ENCODE data around the gene ESRRG. TPM values are rescaled to one million over a fixed set of nuclear protein-coding genes. Genes with fewer than 3 reads are reported as not detected.

Gene ESRRG
- total and polyA plus RNA-seq, 2 of the 8 experiments (the other 6 are each of a cell fraction or from before 2014, with no cell fraction given), result 0.59 to 1.4 TPM

DNA sequence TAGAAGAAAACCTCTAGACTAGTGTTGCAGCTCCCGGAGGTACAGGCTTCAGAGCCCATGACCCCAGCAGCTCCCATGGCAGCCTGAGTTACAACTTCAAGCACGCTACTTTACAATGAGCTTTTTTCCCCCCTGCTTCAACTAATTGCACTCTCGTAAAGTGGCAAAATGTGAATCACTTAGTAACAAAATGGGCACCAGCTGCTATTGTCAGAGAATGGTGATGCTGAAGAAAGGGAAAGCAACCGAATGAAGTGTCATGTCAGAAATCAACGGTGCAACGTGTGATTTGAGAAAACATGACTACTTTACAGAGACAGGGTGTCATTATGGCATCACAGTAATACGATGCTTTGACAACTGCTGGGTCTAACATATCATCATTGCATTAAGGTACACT, 40.5 kb downstream of the ESRRG start:
- no peak overlapping the region for H4K91ac ChIP-seq (replicated peaks; ENCODE audit: insufficient read length, low read length)
- H3K36me3 ChIP-seq (ENCODE audit: control insufficient read depth in 2 of 4, insufficient read depth in 4 of 4, low read length in 3 of 4), result no peaks in the 10 kb centered on the region
- H3K27ac ChIP-seq (ENCODE audit: low read depth, low read length), result no peak overlapping the region
- H3K23me2 ChIP-seq (ENCODE audit: low read depth, low read length), result peaks cover 2% of the 10 kb centered on the region
- H3K9ac ChIP-seq (replicated peaks in 1 of 4; ENCODE audit: extremely low read depth in 1 of 4, low read depth in 3 of 4, low read length in 3 of 4), result no peak overlapping the region
- no peak overlapping the region for H2BK120ac ChIP-seq (replicated peaks; ENCODE audit: low read depth, low read length)
- H3K4me2 ChIP-seq (ENCODE audit: insufficient read depth in 1 of 2, low read depth in 2 of 2, low read length in 2 of 2), result no peak overlapping the region
- no peak overlapping the region for H3K56ac ChIP-seq (replicated peaks; ENCODE audit: insufficient read length, low read depth, low read length)
- H4K5ac ChIP-seq (ENCODE audit: insufficient read length, low read depth, low read length), result no peak overlapping the region
- FAIRE-seq (no peak), DNase-seq (ENCODE audit: low read depth in 1 of 2, low spot score in 2 of 2) (no peak)
- no peak overlapping the region for H3K14ac ChIP-seq (ENCODE audit: insufficient read length)
- TF ChIP-seq, protein P1, sequence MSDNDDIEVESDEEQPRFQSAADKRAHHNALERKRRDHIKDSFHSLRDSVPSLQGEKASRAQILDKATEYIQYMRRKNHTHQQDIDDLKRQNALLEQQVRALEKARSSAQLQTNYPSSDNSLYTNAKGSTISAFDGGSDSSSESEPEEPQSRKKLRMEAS (IDR thresholded peaks at IDR 0.05), result no peak
- no peak for TF ChIP-seq FOSL1 (IDR thresholded peaks at IDR 0.05; ENCODE audit: insufficient read depth, low read depth, low read length)
- no peak for TF ChIP-seq KDM4A (IDR thresholded peaks at IDR 0.05; ENCODE audit: low read depth, low read length, severe bottlenecking)
- TF ChIP-seq KDM5A (IDR thresholded peaks at IDR 0.05; ENCODE audit: low read length), result no peak
- no peak for TF ChIP-seq SIRT6 (IDR thresholded peaks at IDR 0.05; ENCODE audit: low read length)
- no peak for TF ChIP-seq CHD1 (IDR thresholded peaks at IDR 0.05; ENCODE audit: low read depth, low read length)
- TF ChIP-seq, protein P2, sequence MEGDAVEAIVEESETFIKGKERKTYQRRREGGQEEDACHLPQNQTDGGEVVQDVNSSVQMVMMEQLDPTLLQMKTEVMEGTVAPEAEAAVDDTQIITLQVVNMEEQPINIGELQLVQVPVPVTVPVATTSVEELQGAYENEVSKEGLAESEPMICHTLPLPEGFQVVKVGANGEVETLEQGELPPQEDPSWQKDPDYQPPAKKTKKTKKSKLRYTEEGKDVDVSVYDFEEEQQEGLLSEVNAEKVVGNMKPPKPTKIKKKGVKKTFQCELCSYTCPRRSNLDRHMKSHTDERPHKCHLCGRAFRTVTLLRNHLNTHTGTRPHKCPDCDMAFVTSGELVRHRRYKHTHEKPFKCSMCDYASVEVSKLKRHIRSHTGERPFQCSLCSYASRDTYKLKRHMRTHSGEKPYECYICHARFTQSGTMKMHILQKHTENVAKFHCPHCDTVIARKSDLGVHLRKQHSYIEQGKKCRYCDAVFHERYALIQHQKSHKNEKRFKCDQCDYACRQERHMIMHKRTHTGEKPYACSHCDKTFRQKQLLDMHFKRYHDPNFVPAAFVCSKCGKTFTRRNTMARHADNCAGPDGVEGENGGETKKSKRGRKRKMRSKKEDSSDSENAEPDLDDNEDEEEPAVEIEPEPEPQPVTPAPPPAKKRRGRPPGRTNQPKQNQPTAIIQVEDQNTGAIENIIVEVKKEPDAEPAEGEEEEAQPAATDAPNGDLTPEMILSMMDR (IDR thresholded peaks at IDR 0.05; ENCODE audit: control extremely low read depth in 1 of 3, insufficient read depth in 1 of 3, low read depth in 1 of 3, low read length in 3 of 3), result no peak
- H3K18ac ChIP-seq (ENCODE audit: extremely low read depth, low read length), result no peak overlapping the region
- no peaks in the 10 kb centered on the region for H3K79me1 ChIP-seq (ENCODE audit: low read depth, low read length)
- ChIA-PET CTCF (ENCODE audit: partially characterized antibody) (interaction anchor here (0.9 to 1.8 kb wide), 2 partner anchors 8 to 978 kb away, joined by 3 read pairs; no protein-coding TSS in a partner anchor), POLR2A (ENCODE audit: partially characterized antibody) (no interaction called here)
- no peak overlapping the region for H2BK20ac ChIP-seq (ENCODE audit: low read length)
- no peak overlapping the region for H2AFZ ChIP-seq (ENCODE audit: low read length)
- H3K4ac ChIP-seq (replicated peaks; ENCODE audit: insufficient read length, low read depth, low read length), result no peak overlapping the region
- H3K4me1 ChIP-seq (replicated peaks in 1 of 4; ENCODE audit: control insufficient read depth in 3 of 4, insufficient read depth in 4 of 4, low read length in 3 of 4), result peaks cover 0 to 11% (median 8%) of the 10 kb centered on the region in 4 experiments; a peak in 6 of 7 replicates
- H2BK15ac ChIP-seq (ENCODE audit: low read length), result no peak overlapping the region
- no peaks in the 10 kb centered on the region for H3K27me3 ChIP-seq (replicated peaks in 1 of 4; ENCODE audit: control insufficient read depth in 3 of 4, extremely low read depth in 1 of 4, insufficient read depth in 3 of 4, low read length in 3 of 4)
- H3K9me3 ChIP-seq (ENCODE audit: insufficient read depth in 2 of 2, low read depth in 1 of 2, low read length in 1 of 2), result no peaks in the 10 kb centered on the region
- H3K23ac ChIP-seq (ENCODE audit: insufficient read length), result no peak overlapping the region
- no peak overlapping the region for H2BK5ac ChIP-seq (ENCODE audit: low read depth, low read length)
- H3K79me2 ChIP-seq (ENCODE audit: control insufficient read depth in 1 of 2, insufficient read depth in 2 of 2, low read length in 2 of 2), result no peaks in the 10 kb centered on the region
- no peak overlapping the region for H4K8ac ChIP-seq (ENCODE audit: extremely low read depth, insufficient read depth, low read length)
- H2BK12ac ChIP-seq (ENCODE audit: low read depth, low read length), result no peak overlapping the region; the same call in 1 of the 2 replicates
- WGBS, 2 experiments (ENCODE audit: extremely low coverage in 1 of 2, insufficient coverage in 1 of 2, insufficient read length in 1 of 2, insufficient replicate concordance in 2 of 2, low coverage in 1 of 2, low lambda C conversion rate in 2 of 2, missing lambda C conversion rate in 1 of 2), result 88% methylated on average over 7 of the region's 7 CpGs; no CpG with 5 or more reads in 1 of the 2 experiments
- no peak overlapping the region for H3K4me3 ChIP-seq (ENCODE audit: extremely low read depth in 1 of 4, insufficient read depth in 2 of 4, low read depth in 3 of 4, low read length in 4 of 4)
- H2AK5ac ChIP-seq (ENCODE audit: low read depth, low read length), result no peak overlapping the region
- no peaks in the 10 kb centered on the region for H4K20me1 ChIP-seq (replicated peaks in 1 of 2; ENCODE audit: control insufficient read depth in 1 of 2, insufficient read depth in 2 of 2, low read length in 2 of 2)

Measured in H1 (cell line).